Keratinocyte (primary cell): ENCODE measurements around the gene ATP8A2. TPM values are rescaled to one million over a fixed set of nuclear protein-coding genes. Genes with fewer than 3 reads are reported as not detected.

Source experiments
- DNase-seq: peaks from one replicate; pipeline ENCODE4 v3.0.0-alpha.2; 2011; ENCODE audit warnings: low read depth, missing footprints, low spot score
- FAIRE-seq: peaks from 2 replicates; lab custom pipeline; 2011; peaks lifted over from hg19 to GRCh38; lab: Jason Lieb, UNC
- H2AFZ ChIP-seq: 2 replicates; pipeline ENCODE4 v1.6.0; 2012; ENCODE audit warnings: low read length, control low read depth, inconsistent platforms; ENCODE audit not compliant: control insufficient read depth
- H3K27ac ChIP-seq: 2 replicates; pipeline ENCODE4 v1.5.1; 2011; ENCODE audit warnings: low read length; ENCODE audit not compliant: control insufficient read depth, insufficient read depth
- H3K27me3 ChIP-seq: 3 replicates; pipeline ENCODE4 v1.6.0; 2011; ENCODE audit warnings: low read length; ENCODE audit not compliant: control insufficient read depth, insufficient read depth; ENCODE audit errors: extremely low read depth
- H3K36me3 ChIP-seq, 2 experiments: 2 replicates in 1 of 2; 3 replicates in 1 of 2; pipeline ENCODE4 v1.5.1; 2011; ENCODE audit warnings: low read length in 2 of 2, mild to moderate bottlenecking in 1 of 2; ENCODE audit not compliant: control insufficient read depth in 2 of 2, insufficient read depth in 2 of 2; ENCODE audit errors: extremely low read depth in 1 of 2
- H3K4me1 ChIP-seq: 3 replicates; pipeline ENCODE4 v1.5.1; 2011; ENCODE audit warnings: low read length; ENCODE audit not compliant: control insufficient read depth, insufficient read depth; ENCODE audit errors: extremely low read depth
- H3K4me2 ChIP-seq: 3 replicates; pipeline ENCODE4 v1.6.0; 2011; ENCODE audit warnings: low read depth, low read length; ENCODE audit not compliant: control insufficient read depth, insufficient read depth; ENCODE audit errors: extremely low read depth
- H3K4me3 ChIP-seq, 3 experiments: fragments of 200-600 bp in 1 of 3; sonication (generic) in 1 of 3; 2 replicates in 2 of 3; 3 replicates in 1 of 3; pipeline ENCODE4 v1.5.1; 2011 to 2016; ENCODE audit warnings: low read length in 3 of 3, mild to moderate bottlenecking in 3 of 3, control low read depth in 2 of 3, inconsistent platforms in 1 of 3, low read depth in 1 of 3, mixed read lengths in 1 of 3, mixed run types in 1 of 3, moderate library complexity in 1 of 3; ENCODE audit not compliant: control insufficient read depth in 2 of 3, insufficient read depth in 2 of 3; ENCODE audit errors: extremely low read depth in 1 of 3
- H3K79me2 ChIP-seq: 2 replicates; pipeline ENCODE4 v1.6.0; 2012; ENCODE audit warnings: low read length; ENCODE audit not compliant: control insufficient read depth, insufficient read depth
- H3K9ac ChIP-seq: 3 replicates; pipeline ENCODE4 v1.6.0; 2011; ENCODE audit warnings: low read length; ENCODE audit not compliant: control insufficient read depth, insufficient read depth; ENCODE audit errors: extremely low read depth
- H3K9me1 ChIP-seq: 3 replicates; pipeline ENCODE4 v1.6.0; 2011; ENCODE audit warnings: low read length; ENCODE audit not compliant: control insufficient read depth, insufficient read depth; ENCODE audit errors: extremely low read depth
- H3K9me3 ChIP-seq: 2 replicates; pipeline ENCODE4 v1.5.1; 2012; ENCODE audit warnings: low read depth, low read length; ENCODE audit not compliant: control insufficient read depth
- H4K20me1 ChIP-seq: 3 replicates; pipeline ENCODE4 v1.6.0; 2011; ENCODE audit warnings: low read length; ENCODE audit not compliant: control insufficient read depth, insufficient read depth; ENCODE audit errors: extremely low read depth
- EZH2 ChIP-seq: IDR thresholded peaks from one replicate; pipeline ENCODE4 v1.6.1; 2012; ENCODE audit warnings: inconsistent platforms, mild to moderate bottlenecking, low read length, moderate library complexity
- dilution Hi-C: fragments of 300-500 bp; cut with MboI; formaldehyde crosslinking; loops from one replicate; pipeline ENCODE4 v1.7.0; 2020; ENCODE audit warnings: low sequenced_read_pairs; ENCODE audit not compliant: extremely low pct_ligation_motif_present
- polyA plus RNA-seq, 5 experiments: library from polyadenylated mRNA; depleted of rRNA in 3 of 5; stranded (reverse) in 3 of 5; stranded (forward) in 1 of 5; unstranded in 1 of 5; fragments of >200 nt; gene quantifications; 1 replicate in 1 of 5; 2 replicates in 3 of 5; 3 replicates in 1 of 5; pipeline versions ENCODE4 v1.2.1 to v1.2.3, GENCODE V29; 2011 to 2012; ENCODE audit warnings: missing spikeins in 2 of 5, low read depth in 1 of 5, low replicate concordance in 1 of 5
- TF ChIP-seq, protein P1 (sequence below), 3 experiments: IDR thresholded peaks in 1 of 3; conservative IDR thresholded peaks in 1 of 3; optimal IDR thresholded peaks in 1 of 3; 2 replicates in 2 of 3; 3 replicates in 1 of 3; pipeline versions ENCODE3 to v1.5.1; 2011; ENCODE audit warnings: low read length in 3 of 3, mild to moderate bottlenecking in 3 of 3, moderate library complexity in 2 of 3, control low read depth in 1 of 3, inconsistent platforms in 1 of 3; ENCODE audit not compliant: insufficient read depth in 2 of 3; ENCODE audit errors: extremely low read depth in 1 of 3

The ATP8A2 gene
- polyA plus RNA-seq, 1 donor (not counting 4 experiments of a cell fraction or from before 2014, with no cell fraction given): 0.16 TPM

DNA sequence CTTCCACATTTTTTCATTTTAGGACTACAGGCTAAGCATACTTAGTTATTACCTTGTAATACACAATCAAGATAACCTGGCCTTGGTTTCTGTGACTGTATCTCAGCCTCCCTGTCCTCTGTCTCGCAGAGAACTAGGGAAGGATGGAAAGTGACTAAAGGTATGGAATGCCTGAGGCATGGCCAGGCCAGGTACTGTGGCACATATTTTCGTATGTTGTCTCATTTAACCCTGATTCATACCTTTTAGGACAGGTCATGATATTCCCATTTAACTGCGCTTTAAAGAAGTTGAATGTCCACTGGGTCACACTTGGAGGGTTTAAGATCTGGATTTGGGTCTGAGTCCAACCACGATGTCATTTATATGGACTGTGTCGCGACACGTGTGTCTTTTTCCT is 357.4 kb downstream of the ATP8A2 start:
- dilution Hi-C loops: no loop called here
- H3K9ac ChIP-seq: no peak overlapping the region

GRCh38 chr13:25731037-25731436 is 359.3 kb downstream of the ATP8A2 start:
- Histone ChIP-seq H3K36me3 (no peaks in the 10 kb centered on the region), H2AFZ (no peak overlapping the region), H3K4me2 (no peak overlapping the region), H3K9me1 (no peaks in the 10 kb centered on the region), H3K79me2 (no peaks in the 10 kb centered on the region), H3K4me1 (peaks cover 26% of the 10 kb centered on the region), H3K9me3 (no peaks in the 10 kb centered on the region), H3K4me3 (no peak overlapping the region), H4K20me1 (no peaks in the 10 kb centered on the region), H3K9ac (no peak overlapping the region), H3K27me3 (no peaks in the 10 kb centered on the region), H3K27ac (no peak overlapping the region)
- no peak for DNase-seq
- FAIRE-seq: no peak
- dilution Hi-C loops: no loop called here
- no peak for TF ChIP-seq EZH2
- TF ChIP-seq, protein P1, sequence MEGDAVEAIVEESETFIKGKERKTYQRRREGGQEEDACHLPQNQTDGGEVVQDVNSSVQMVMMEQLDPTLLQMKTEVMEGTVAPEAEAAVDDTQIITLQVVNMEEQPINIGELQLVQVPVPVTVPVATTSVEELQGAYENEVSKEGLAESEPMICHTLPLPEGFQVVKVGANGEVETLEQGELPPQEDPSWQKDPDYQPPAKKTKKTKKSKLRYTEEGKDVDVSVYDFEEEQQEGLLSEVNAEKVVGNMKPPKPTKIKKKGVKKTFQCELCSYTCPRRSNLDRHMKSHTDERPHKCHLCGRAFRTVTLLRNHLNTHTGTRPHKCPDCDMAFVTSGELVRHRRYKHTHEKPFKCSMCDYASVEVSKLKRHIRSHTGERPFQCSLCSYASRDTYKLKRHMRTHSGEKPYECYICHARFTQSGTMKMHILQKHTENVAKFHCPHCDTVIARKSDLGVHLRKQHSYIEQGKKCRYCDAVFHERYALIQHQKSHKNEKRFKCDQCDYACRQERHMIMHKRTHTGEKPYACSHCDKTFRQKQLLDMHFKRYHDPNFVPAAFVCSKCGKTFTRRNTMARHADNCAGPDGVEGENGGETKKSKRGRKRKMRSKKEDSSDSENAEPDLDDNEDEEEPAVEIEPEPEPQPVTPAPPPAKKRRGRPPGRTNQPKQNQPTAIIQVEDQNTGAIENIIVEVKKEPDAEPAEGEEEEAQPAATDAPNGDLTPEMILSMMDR (optimal IDR thresholded peaks at IDR 0.05 in 1 of 3, IDR thresholded peaks at IDR 0.05 in 1 of 3, conservative IDR thresholded peaks at IDR 0.05 in 1 of 3; ENCODE audit: extremely low read depth in 1 of 3, insufficient read depth in 2 of 3, low read length in 3 of 3): no peak

More for the DNA sequence above, 357.4 kb downstream of the ATP8A2 start:
- no peaks in the 10 kb centered on the region for H3K9me3 ChIP-seq
- H3K4me3 ChIP-seq: no peak overlapping the region
- H3K27me3 ChIP-seq: no peaks in the 10 kb centered on the region
- no peak overlapping the region for H3K27ac ChIP-seq
- FAIRE-seq (no peak), DNase-seq (no peak)
- no peak overlapping the region for H3K4me2 ChIP-seq
- H3K4me1 ChIP-seq: peaks cover 24% of the 10 kb centered on the region
- no peak overlapping the region for H2AFZ ChIP-seq
- no peaks in the 10 kb centered on the region for H3K79me2 ChIP-seq
- H3K9me1 ChIP-seq: no peaks in the 10 kb centered on the region
- no peaks in the 10 kb centered on the region for H3K36me3 ChIP-seq
- no peak for TF ChIP-seq EZH2
- TF ChIP-seq, protein P1 (optimal IDR thresholded peaks at IDR 0.05 in 1 of 3, IDR thresholded peaks at IDR 0.05 in 1 of 3, conservative IDR thresholded peaks at IDR 0.05 in 1 of 3; ENCODE audit: extremely low read depth in 1 of 3, insufficient read depth in 2 of 3, low read length in 3 of 3): no peak
- no peaks in the 10 kb centered on the region for H4K20me1 ChIP-seq
